Stromal cell of bone marrow (primary cell): ENCODE measurements around the gene MAL.

Experiments used
- DNase-seq: peaks from one replicate; pipeline ENCODE4 v3.0.0-alpha.2; 2012; ENCODE audit warnings: low read depth

Gene MAL

GRCh38 chr2:95048825-95049682 is 23.5 kb downstream of the MAL start:
- no peak for DNase-seq

GRCh38 chr2:95049683-95049955 is 24.1 kb downstream of the MAL start:
- no peak for DNase-seq

GRCh38 chr2:95049961-95050360 is 24.5 kb downstream of the MAL start:
- DNase-seq = no peak

- no peak for DNase-seq
Observed at GRCh38 chr2:95050385-95051300, 25.1 kb downstream of the MAL start.

GRCh38 chr2:95051626-95052025 is 26.1 kb downstream of the MAL start:
- DNase-seq = no peak

- DNase-seq = no peak
Observed at GRCh38 chr2:95052307-95052706, 26.8 kb downstream of the MAL start.

- DNase-seq = no peak
Observed at GRCh38 chr2:95052804-95053479, 27.4 kb downstream of the MAL start.

GRCh38 chr2:95053543-95053942 is 28.0 kb downstream of the MAL start:
- DNase-seq = no peak

- DNase-seq = no peak
Observed at GRCh38 chr2:95054016-95054415, 28.5 kb downstream of the MAL start.

GRCh38 chr2:95055262-95055661 is 29.8 kb downstream of the MAL start:
- no peak for DNase-seq

- DNase-seq = no peak
Observed at GRCh38 chr2:95056044-95056443, 30.5 kb downstream of the MAL start.

- DNase-seq = no peak
Observed at GRCh38 chr2:95056461-95057459, 31.3 kb downstream of the MAL start.

GRCh38 chr2:95057535-95058370 is 32.2 kb downstream of the MAL start:
- no peak for DNase-seq

GRCh38 chr2:95058466-95058988 is 33.0 kb downstream of the MAL start:
- DNase-seq = no peak

- no peak for DNase-seq
Observed at GRCh38 chr2:95058989-95059641, 33.6 kb downstream of the MAL start.

- no peak for DNase-seq
Observed at GRCh38 chr2:95059656-95060370, 34.3 kb downstream of the MAL start.

GRCh38 chr2:95060446-95061118 is 35.1 kb downstream of the MAL start:
- DNase-seq = no peak

GRCh38 chr2:95061119-95061512 is 35.6 kb downstream of the MAL start:
- DNase-seq = no peak
